HG02571 (cell line): ENCODE results near the gene TSPAN4.

Experiments
- ATAC-seq: cut with Tn5 transposase; IDR thresholded peaks from one replicate; pipeline ENCODE4 v1.9.1; 2021; ENCODE audit warnings: mild to moderate bottlenecking, moderate library complexity; ENCODE audit not compliant: unreplicated experiment

Gene TSPAN4

DNA sequence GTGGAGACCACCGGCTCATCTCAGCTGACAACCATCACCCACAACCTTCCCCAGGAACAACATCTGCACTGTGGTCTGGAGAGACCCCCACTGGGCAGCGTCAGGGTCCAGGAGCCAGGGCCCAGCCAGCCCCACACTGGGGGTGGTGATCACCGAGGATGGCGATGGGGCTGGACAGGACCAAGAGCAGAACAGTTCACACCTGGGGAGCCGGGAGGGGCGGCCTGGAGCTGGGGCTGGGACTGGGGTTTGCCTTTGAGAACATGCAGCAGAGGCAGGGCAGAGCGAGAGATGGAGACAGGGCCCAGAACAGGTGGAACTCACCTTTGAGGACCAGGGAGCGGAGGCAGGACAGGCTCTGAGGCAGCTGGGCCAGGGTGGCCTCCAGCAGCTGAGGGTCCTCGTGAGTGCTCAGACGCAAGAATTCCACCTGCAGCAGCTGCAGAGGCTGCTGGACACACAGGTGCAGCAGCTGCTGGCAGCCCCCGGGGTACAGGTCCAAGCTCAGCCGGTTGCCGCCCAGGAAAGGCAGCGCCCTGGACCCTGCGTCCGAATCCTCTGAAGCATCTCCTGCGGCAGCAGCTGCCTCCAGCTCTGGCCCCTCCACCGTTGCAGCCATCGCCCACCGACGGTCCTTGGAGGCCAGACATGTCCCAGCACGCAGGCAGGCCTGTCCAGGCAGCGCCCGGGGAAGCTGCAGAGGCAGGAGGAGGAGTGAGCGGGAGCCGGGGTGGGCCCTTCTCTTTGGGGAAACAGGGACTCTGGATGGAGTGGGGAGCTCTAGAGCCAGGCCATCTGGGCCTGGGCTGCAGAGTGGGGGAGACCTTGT lies 38.7 kb upstream of the TSPAN4 start:
- no peak for ATAC-seq

DNA sequence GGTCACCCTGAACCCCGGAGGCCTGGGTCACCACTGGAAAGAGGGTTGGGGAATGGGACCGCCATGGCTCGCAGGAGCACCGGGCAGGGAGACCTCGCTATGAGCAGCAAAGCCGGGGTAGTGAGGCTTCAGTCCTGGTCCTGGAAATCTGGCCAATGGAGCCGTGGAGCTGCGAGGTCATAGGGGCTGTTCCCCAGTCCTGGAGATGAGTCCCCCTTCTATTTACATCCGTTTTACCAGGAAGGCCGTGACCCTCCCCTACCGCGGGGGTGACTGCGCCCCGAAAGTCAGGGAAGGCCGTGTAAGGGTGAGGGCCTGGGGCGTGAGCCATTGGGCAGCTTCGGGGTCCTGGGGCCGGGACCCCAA lies 38.1 kb upstream of the TSPAN4 start:
- ATAC-seq: no peak

DNA sequence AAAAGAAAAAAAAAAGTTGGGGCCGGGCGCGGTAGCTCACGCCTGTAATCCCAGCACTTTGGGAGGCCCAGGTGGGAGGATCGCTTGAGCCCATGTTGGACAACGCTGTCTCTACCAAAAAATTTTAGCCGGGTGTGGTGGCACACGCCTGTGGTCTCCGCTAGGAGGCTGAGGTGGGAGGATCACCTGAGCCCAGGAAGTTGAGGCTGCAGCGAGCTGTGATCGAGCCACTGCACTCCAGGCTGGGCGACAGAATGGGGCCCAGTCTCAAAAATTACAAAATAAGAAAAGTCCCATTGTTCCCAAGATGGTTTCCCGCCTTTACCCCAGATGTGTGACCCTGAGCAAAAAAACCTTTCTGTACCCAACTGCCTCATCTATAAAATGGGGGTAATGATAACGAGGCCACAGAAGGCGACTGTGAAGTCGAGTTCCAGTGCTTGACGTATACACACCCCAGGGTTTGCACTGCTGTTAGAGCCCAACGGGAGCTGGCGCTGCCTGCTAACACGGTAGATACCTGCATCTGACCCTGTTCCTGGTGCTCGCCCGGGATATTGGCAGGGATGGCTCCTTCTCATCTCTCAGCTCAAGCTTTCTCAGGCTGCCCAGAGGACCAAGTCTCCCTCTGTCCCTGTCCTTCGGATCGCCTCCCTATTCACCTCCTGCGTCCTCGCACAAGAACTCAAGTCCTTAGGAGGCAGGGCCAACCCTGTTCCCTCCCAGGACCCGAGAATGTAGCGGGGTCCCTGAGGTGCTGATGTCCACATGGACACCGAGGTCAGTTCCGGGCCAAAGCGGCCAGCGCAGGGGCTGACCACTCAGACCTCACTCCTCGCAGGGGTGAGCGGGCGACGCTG lies 34.0 kb upstream of the TSPAN4 start:
- no peak for ATAC-seq

DNA sequence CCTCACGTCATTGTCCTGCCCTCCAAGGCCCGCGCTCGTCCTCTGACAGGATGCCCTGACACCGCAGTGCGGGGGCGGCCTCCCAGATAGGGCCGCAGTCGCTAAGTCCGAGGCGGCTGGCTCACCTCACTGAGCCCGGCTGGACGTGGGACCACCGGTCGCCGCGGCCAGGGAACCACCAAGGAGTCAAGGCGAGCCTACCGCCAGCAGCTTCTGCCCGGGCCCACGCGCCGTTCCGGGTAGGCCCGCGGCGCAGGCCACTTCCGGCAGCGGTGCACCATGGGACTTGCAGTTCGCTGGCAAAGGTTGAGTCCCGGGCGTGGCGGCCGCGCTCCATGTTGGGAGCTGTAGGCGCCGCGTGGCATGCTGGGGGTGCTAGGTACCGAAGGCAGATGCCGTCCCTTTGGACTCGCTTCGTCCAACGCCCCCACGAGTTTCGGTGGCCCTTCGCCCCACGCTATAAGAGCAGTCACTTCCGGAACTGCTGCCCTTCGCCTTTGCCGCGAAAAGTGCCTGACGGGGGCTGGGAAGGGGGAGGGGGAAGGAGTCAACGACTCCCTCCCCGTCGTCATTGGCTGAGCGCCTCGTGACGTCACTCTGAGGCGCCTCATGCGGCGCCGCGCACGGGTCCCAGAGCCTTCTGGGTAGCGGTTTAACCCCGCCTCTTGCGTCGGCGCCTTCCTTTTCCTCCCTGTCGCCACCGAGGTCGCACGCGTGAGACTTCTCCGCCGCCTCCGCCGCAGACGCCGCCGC lies 33.2 kb upstream of the TSPAN4 start, which contains the start of gene RPLP2:
Gene RPLP2 (plus strand): TSS at position 681 of the 753 bp plus-strand sequence. CDS start 268 bp downstream, outside the sequence.
- ATAC-seq: peak; percentile 69

DNA sequence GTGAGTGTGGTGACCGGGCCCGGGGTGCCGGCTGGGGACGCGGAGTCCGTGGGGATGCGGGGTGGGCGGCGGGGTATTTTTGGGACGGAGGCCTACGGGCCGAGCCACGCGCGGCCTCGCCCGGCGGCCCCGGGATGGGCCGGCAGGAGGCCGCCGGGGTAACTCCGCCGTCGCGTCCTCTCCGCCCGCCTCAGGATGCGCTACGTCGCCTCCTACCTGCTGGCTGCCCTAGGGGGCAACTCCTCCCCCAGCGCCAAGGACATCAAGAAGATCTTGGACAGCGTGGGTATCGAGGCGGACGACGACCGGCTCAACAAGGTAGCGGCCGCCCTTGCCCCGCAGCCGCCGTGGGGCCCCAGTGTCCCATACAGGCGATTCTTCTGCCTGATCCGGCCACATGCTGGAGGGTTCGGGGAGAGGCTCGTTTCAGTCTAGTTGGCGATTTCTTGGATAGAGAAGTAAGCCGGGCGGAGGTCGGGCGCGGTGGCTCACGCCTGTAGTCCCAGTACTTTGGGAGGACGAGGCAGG lies 32.5 kb upstream of the TSPAN4 start:
- ATAC-seq: peak; percentile 4

DNA sequence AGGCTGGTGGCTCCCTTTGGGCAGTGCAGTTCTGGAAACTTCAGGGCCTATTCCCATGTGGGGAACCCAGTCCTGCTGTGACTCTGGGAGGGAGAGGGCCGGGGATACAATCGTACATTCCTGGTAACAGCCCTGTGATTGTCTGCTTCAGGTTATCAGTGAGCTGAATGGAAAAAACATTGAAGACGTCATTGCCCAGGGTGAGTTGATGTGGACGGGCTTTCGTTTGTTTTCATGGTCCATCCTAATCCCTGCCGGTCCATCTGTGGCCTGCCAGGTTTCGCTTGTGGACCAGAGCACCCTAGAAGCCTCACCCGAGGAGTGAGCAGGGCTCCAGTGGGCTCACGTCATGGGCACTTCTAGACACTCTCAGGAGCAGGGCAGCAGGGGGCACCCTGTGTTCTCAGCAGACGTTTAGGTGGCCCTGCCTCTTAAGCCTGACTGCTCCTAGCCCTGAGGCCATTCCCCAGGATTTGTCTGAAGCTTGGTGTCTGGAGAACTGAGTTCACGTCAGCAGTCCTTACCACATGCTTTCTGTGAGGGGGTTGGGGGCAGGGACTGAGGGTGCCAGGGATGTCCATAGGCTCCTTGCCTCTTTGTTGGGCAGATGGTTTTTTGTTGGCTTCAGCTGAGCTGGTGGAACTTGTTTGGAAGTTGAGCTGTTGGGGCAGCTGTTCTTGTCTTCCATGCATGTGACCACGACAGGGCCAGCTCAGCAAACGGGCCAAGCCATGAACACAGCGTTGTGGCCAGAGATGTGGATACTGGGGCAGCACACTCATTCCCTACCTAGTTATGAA lies 31.0 kb upstream of the TSPAN4 start:
- ATAC-seq: no peak

DNA sequence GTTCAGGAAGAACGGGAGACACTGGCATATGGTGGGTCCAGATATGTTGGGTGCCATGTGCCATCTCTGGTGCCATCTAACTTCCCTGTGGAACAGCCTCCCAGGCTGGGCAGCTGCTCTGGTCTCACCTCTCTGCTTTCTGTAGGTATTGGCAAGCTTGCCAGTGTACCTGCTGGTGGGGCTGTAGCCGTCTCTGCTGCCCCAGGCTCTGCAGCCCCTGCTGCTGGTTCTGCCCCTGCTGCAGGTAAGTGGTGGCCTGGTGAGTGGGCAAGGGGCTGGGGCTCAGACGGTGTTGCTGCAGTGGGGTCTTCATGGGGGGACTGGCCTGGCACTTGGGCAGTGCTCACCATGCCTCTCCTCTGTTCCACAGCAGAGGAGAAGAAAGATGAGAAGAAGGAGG lies 30.3 kb upstream of the TSPAN4 start:
- no peak for ATAC-seq

DNA sequence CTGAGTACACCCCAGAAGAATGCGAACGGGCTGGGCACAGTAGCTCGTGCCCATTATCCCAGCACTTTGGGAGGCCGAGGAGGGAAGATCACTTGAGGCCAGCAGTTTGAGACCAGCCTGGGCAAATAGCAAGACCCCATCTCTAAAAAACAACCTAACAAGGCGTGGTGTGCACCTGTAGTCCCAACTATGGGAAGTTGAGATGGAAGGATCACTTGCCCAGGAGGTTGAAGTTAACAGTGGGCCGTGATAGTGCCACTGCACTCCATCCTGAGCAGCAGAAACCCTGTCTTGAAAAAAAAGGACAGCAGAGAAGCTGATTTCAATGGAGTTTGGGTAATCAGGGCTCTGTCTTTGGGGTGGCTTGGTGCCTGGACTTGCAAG lies 29.6 kb upstream of the TSPAN4 start:
- ATAC-seq: no peak

DNA sequence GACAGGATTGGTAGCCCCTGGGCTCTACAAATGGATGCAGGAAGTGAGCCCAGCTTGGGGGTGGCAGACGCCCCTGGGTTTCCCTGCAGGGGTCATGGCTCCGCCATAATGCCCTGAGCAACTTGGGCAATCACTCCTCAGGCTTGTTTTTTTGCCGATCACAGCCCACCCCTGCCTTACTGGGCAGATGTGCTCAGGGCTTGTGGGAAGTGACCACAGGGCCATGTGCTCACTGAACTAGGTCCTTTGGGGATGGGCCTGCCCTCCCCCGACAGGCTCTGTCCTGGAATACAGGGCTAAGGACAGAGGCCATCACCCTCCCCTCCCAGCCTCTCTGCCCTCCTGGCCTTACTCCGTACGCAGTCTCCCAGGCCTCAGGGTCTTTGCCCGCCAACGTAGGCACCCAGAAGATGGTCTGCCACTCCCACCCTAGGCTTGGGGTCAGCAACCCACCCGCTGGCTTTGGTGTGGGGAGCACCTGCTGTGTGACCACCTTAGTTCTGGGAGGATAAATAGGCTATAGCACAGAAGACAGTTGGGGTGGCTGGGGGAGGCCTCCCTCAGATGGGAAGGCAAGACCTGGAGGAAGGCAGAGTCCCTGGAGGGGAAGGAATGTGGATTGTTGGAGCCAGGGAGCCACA lies 29.1 kb upstream of the TSPAN4 start:
- ATAC-seq: no peak

DNA sequence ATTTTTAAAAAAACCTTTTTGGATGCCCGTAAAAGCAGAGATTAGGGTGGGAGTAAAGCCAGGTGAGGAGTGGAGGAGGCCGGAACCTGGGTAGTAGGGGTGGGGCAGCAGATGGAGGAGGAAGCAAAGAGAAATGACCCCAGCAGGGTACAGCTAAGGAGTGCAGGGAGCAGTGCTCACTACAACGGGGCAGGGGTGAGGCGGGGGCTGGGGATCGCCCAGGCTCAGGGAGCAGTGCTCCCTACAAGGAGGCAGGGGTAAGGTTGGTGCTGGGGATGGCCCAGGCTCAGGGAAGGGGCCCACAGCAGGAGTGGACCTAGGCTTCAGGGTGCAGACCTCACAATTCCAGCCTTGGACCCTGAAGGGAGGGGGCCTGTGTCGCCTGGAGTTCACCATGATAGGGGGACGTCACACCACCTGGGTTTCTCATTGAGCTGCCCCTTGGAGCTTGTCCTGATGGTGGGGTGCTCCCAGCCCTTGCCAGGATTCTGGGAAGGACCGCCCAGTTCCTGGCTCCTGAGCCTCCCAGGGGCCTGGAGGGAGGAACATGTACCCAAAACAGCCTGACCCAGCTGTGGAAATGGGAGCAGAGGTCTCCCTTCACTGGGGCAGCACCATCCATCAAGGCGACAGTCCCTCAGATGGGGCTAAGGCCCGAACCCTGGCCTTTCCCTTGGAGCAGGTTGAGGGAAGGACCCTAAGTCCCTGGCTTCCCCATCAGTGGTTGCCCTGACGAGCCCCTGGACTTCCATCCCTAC lies 26.8 kb upstream of the TSPAN4 start:
- ATAC-seq: no peak

DNA sequence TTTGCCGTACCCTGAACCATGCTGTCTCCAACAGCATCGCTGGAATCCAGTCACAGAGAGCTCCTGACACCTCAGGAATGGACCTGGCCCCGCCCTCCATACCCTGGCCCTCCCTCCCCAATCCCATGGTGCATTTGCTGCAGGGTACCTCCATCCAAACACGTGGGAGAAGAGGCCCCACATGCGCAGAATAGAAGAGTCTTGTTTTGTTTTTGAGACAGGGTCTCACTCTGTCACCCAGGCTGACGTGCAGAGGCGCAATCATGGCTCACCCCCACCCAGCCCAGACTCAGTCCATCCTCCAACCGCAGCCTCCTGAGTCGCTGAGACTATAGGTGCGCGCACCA lies 26.2 kb upstream of the TSPAN4 start:
- no peak for ATAC-seq

DNA sequence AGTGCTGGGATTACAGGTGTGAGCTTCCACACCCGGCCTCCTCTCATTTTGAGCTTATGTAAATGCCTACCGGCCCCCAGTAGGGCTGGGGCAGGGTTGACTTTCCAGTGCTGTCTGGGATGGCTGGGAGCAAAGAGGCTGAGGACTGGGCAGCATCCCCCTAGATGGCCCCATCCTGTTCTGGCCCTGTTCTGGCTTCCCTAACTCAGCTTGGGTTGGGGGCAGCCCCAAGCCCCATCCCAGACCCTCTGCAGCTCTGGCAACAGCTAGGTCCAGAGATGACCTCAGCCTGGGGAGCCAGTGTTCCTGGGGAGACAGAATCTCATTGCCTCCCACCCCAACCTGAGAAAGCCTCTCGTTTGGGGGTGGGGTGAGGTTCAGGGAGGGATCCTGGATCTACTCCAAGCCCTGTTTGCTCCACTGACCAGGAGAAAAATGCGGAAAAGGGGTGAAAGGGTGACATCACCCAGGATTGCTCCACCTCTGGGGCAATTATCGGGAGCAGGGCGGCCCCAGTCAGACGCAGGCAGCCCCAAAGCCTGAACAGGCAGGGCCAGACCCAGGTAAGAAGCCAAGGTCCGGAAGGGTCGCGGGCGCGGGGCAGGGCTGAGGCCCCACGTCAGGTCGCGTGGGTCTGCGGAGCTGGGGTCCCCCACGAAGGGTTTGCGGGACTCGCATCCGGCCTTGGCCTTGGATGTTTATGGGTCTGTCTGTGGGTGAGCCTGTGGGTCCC lies 24.1 kb upstream of the TSPAN4 start, which contains the start of gene PNPLA2:
Gene PNPLA2 (plus strand): TSS at position 519 of the 733 bp plus-strand sequence. CDS start 805 bp downstream, outside the sequence.
- no peak for ATAC-seq

DNA sequence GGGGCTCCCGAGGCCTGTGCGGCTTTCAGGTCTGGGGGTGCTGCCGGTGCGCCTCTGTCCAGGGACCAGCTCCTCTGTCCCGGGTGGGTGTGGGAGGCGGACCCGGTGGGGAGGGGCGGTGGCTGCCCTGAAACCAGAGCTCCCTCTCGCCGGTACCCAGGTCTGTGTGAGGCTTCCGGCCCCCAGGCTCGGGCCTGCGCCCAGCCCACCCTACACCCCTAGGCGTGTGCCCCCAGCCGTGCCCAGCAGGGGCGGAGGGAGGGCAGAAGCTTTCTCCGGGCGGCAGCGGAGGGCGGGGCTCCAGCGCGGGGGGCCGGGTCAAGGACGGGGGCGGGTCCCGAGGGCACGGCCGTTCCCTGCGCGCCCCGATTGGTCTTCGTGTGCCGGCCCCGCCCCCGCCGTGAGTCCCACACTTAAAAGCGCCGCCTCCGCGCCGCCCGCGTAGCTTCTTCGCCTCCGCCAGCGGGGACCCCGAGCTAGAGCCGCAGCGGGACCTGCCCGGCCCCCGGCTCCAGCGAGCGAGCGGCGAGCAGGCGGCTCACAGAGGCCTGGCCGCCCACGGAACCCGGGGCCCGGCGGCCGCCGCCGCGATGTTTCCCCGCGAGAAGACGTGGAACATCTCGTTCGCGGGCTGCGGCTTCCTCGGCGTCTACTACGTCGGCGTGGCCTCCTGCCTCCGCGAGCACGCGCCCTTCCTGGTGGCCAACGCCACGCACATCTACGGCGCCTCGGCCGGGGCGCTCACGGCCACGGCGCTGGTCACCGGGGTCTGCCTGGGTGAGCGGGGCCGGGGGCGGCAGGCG lies 23.3 kb upstream of the TSPAN4 start:
- peak; percentile 64 for ATAC-seq

DNA sequence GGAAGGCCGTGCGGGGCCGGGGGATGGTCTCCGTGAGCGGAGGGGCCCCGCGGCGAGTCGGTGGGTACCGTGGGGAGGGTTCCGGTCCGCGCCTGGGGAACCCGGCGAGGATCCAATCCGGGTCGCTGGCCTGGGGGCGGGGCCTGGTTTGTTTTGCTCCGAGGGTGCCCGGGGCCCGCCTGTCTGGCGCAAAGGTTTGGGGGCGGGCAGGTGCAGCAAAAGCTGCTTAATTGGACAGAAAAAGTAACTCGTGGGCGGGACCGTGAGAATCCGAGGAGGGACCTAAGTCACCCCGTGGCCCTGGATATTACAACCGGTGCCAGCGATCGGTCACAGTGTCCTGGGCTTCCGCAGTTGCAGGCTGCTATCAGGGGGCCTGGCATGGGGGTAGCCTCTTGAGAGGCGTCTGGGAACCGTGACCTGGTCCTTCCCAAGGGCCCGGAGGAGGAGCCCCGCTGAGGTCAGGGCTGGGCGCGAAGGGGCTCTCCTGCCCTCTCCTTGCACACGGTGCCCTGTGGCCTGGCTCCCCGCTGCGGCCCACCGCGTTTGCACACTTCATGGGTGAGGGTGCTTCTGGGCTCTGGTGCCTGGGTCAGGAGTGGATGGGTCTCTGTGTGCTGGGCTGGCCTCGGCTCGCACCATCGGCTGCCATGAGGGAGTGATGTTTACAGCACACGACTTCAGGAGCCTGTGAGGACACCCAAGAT lies 22.6 kb upstream of the TSPAN4 start:
- peak; percentile 47 for ATAC-seq

DNA sequence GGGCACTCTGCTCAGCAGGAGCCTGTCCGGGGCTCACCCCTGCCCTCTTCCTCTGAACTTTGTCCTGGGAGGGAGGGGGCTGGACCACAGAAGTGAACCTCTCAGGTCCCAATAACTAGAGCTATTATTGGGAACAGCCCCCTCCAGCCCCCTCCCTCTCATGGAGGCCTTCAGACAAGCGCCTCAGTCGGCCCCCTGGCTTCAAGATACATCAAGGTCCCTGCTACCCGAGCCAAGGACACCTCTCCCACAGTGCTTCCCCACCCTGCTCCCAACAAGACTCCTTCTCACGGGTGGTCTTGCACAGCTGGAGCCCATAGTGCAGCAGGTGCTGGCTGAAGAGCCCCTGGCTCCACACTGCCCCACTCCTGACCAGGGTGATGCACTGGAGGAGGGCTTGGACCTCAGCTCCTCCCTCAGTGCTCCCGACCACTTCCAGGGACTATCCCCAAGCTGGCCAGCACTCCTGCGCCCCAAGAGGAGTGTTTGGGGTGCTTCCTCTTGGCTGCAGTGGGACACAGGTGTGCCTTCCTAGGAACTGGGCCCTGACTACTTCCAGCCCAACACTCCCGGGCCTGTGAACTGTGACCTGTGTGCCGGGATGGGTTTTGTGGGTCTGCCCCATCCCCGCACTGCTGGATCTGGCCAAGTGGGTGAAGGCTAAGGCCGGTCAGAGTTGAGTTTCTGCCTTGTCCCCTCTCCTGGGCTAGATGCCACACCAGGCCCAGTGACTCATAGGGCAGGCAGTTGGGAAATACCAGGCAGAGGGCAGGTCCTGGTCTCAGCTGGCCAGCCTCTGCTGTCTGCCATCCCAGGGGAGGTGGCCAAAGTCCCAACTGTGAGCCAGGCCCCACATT lies 21.8 kb upstream of the TSPAN4 start:
- ATAC-seq: no peak
